ENCODE results near the gene ITFG2.
"Not testable (repeated sequence)": the region's sequence is repeated elsewhere in the genome, so short reads cannot be mapped to it uniquely, and the experiment has no call there.

The ITFG2 gene

GRCh38 chr12:2832550-2833127 is 20.2 kb downstream of the ITFG2 start:
- DNase-seq, result no peak

DNA sequence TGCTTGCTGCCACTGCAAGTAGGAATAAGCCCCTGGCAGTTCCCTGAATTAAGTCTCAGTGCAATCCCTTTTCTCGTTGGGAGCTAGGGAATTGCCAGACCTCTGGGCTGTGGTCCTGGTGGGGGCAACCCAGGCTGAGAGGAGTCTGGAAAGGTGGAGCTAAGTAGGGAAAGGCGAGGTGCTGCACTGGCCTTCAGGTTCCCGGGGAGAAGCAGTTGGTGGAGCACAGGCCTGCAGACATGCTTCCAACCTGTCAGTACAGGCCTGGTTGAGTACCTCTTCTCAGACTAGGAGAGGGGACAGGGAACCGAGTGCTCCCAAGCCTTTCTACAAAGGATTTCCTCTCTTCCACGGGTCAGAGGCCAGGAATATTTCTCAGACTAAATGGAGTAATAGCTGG is 20.9 kb downstream of the ITFG2 start:
- no peak for DNase-seq

GRCh38 chr12:2833810-2834209 is 21.3 kb downstream of the ITFG2 start:
- no peak for DNase-seq

GRCh38 chr12:2834581-2835491 is 22.4 kb downstream of the ITFG2 start, which contains the start of gene NRIP2:
NRIP2 (minus strand) TSS chr12:2835035; CDS start chr12:2834983, 52 bp downstream.
- no peak for DNase-seq

DNA sequence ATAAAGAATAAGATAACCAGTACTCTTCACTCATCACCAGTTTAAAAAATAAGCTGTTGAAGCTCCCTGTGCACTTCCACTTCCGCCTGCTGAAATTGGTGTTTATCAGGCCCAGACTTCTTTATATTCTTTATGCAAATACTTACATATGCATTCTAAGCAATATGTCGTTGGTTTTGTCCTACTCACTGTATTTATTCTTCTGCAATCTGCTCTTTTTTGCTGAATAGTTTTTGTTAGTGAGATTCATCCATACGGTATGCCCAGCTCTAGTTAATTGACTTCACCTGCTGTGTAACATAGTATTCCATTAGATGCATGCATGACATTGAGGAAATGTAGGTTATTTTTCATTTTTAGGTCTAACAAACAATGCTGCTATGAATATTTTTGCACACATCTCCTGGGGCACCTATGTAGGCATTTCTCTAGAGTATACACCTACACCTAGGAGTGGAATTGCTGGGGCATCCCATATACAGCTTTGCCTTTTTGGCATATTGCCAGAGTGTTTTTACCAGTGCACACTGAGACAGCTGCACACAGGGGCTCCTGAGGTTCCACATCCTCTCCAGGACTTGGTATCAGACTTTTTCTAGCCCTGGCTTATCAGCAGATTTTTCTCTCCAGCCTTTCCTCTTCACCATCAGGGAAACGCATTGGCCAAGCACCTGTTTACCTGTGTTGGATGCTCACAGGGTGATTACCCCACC is 23.4 kb downstream of the ITFG2 start:
- no peak for DNase-seq

GRCh38 chr12:2836574-2836973 is 24.1 kb downstream of the ITFG2 start:
- no peak for DNase-seq

DNA sequence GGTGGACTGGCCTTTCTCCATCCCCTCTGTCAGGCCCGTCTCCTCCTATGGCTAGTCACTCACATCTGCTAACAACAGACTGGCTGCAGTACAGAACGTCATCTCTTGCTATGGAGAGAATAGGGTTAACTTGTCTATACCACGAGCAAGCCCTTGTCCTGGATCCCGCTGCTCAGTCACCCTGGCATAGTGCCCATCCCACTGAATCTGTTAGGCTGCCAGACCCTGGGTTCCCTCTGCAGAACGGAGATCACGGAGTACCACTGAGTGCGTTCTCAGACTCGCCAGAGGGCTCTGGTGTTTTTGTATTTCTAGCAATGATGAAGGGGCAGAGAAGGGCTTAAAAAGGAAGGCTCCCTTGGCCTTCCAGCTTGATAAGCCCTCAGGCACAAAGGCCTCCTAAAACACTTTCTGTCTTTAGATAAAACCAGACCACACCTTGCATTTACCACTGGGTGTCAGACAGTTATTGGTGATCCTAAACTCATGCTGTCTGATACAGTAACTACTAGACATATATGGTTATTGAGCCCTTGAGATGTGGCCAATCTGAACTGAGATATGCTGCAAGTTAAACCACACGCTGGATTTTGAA is 28.7 kb downstream of the ITFG2 start:
- no peak for DNase-seq

- no peak for DNase-seq
These were observed 30.5 kb downstream of the ITFG2 start for GRCh38 chr12:2842948-2843347.

GRCh38 chr12:2844786-2845185 is 32.3 kb downstream of the ITFG2 start:
- no peak for DNase-seq

GRCh38 chr12:2845280-2845679 is 32.8 kb downstream of the ITFG2 start:
- no peak for DNase-seq

DNA sequence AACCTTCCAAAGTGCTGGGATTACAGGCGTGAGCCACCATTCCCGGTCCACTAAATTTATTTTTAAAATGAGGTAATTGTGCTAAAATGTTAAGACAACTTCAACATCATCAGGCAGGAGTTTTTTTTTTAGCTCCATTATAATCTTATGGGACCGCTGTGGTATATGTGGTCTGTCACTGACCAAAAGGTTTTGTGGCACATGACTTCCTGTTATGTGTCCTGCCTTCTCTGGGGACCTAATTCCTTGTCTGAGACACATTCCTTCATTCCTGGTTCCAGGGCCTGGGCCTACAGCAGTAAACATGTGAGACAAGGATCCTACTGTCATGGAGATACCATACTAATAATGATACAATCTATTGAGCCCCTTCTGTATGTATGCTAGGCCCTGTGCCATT is 39.5 kb downstream of the ITFG2 start:
- DNase-seq, result no peak

DNA sequence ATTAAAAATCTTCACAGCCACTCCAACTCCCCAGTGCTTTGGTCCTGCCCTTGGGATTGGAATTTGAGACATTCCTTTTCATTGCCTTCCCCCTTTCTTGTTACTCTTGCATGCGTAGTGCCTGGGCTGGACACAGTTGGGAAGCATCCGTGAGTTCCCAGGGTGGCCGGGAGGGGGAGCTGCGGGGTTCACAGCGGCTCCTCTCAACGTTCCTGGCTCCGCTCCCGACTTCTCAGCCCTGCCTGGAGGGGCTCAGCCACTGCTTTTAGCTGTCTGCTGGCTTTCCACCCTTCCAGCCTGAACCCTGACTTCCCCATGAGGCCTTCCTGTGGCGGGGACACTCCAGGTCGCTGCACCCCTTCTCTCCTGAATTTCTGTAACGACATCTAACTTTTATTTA is 41.2 kb downstream of the ITFG2 start:
- peak; percentile 79 for DNase-seq

DNA sequence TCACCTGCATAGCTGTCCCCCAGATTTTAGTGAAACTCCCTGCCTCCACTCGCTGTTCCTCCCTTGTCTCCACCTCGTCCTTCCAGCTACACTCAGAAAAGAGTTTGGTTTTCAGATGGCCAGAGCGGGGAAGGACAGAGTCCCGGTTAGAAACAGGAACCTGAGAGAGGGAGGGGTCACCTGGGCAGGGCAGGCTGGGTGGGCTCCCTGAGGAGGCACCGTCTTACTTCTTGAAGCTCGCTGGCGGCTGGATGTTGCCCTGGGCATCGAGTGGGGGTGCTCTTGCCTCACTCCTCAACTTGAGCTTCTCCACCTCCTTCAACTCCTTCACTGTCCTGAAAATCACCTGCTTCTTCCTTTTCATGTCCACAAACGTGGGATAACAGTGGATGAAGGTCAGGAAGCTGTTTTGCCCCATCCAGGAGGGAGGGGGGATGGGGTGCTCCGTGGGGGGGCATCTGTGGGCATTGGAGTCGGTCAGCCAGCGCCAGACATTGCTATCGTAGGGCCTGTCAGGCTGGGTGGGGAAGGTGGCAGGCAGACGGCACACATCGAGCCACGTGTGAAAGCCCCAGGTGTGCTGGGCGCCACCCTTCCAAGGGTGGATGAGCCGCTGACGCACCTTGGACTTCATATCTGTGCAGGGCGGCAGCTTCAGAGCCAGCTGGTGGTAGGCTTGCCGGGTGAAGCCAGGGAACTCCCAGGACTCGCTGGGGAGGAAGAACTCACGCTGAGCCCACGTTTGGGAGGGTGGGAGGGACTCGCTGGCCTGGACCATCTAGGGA is 42.4 kb downstream of the ITFG2 start:
- no peak for DNase-seq

DNA sequence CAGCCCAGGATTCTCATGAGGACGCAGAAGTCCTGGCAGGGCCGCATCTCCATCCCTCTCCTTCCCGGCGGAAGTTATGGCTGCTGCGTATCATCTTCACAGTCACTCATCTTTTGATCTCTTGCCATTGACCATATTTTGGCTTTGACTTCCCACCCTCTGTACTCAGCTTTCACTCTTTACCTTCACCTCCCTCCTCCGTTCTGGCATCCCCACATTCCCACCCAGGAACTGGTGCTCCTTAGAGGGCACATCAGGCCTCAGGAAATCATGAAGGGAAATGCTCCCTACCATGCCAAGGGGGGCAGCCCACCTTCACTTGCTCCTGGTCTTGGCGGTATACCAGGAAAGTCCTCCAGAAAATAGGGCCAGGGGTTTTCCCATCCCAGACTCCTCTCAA is 43.1 kb downstream of the ITFG2 start:
- DNase-seq, result no peak

GRCh38 chr12:2856051-2856450 is 43.6 kb downstream of the ITFG2 start:
- no peak for DNase-seq

GRCh38 chr12:2857021-2857431 is 44.6 kb downstream of the ITFG2 start, which contains the start of gene TEX52:
TEX52 (minus strand) TSS chr12:2857039; CDS start chr12:2857026, 13 bp downstream.
- DNase-seq, result no peak

GRCh38 chr12:2857576-2857975 is 45.1 kb downstream of the ITFG2 start:
- no peak for DNase-seq

DNA sequence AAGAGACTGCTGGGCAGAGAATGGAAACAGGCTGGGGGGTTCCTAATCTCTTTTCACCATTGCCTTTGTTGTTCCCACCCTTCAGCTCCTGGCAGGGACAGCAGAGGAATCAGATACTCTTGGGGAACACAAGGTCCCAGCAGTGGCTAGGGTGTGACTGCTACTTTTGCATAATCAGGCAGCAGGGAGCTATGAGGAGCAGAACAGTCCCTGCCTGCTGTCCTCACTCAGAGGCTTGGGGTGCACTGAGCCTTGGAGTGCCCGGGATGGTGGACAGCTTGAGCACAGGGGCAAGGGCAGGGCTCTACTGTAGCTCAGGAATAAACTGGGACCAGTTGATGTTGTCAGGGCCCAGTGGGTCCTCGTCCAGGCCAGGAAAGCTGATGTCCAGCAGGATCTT is 45.9 kb downstream of the ITFG2 start:
- DNase-seq, result no peak

GRCh38 chr12:2858944-2859421 is 46.5 kb downstream of the ITFG2 start:
- DNase-seq, result no peak

DNA sequence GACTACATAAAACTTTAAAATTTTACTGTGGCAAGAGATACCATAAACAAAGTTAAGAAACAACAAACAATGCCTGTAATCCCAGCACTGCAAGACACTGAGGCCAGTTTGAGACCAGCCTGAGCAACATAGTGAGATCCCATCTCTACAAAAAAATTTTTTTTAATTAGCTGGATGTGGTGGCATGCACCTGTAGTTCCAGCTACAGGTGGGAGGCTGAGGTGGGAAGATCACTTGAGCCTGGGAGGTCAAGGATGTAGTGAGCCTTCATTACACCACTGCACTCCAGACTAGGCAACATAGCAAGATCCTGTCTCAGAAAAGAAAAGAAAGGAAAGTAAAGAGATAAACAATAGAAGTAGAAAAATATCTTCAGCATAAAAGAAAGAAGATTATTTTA is 47.7 kb downstream of the ITFG2 start:
- no peak for DNase-seq

- DNase-seq, result no peak
These were observed 50.4 kb downstream of the ITFG2 start for GRCh38 chr12:2862876-2863275.

DNA sequence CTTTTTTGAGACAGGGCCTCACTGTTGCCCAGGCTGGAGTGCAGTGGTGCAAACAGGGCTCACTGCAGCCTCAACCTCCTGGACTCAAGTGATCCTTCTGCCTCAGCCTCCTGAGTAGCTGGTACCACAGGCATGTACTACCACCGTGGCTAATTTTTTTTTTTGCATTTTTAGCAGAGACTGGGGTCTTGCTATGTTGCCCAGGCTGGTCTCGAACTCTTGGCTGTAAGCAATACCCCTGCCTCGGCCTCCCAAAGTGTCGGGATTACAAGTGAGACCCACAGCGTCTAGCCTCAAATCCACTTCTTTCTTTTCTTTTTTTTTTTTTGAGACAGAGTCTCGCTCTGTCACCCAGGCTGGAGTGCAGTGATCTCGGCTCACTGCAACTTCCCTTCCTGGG is 50.9 kb downstream of the ITFG2 start:
- DNase-seq, result not testable (repeated sequence)

Measured in activated effector memory CD4-positive, alpha-beta T cell treated with anti-CD3 and anti-CD28 coated beads, Interleukin-2, amount 50 U/mL, for 16 hours (primary cell).